K562 (cell line): ENCODE measurements around the gene RAB1B. TPM values are rescaled to one million over a fixed set of nuclear protein-coding genes. Genes with fewer than 3 reads are reported as not detected.

Source experiments
- ATAC-seq: fragments of 200-7000 bp; cut with Tn5 transposase; 3 replicates; pipeline ENCODE4 v1.9.1; 2020; ENCODE audit warnings: moderate library complexity
- BruUV-seq: library from RNA; stranded (reverse); fragments of 400-500 nt; replicated peaks from 2 replicates; lab custom pipeline; 2021; lab: Mats Ljungman, UMichigan
- CTCF ChIA-PET: fragments of 300-600 bp; formaldehyde crosslinking; extraction: SDS; loops from one replicate; lab custom pipeline; 2021; ENCODE audit warnings: low intra/inter-chr PET ratio; lab: Yijun Ruan, JAX
- POLR2A ChIA-PET: fragments of 300-600, 350-650 bp; sonication (Branson Sonifier 250); formaldehyde crosslinking; extraction: SDS; loops from one replicate; lab custom pipeline; 2021; ENCODE audit warnings: antibody characterized with exemption, inconsistent platforms; lab: Yijun Ruan, JAX
- DNase-seq, 4 experiments: peaks; one replicate each; pipeline versions ENCODE4 v3.0.0 to v3.0.0-alpha.2; 2011 to 2018; ENCODE audit warnings: low spot score in 3 of 4, mixed read lengths in 3 of 4; ENCODE audit errors: extremely low read depth in 1 of 4
- FAIRE-seq: peaks from 2 replicates; lab custom pipeline; 2011; peaks lifted over from hg19 to GRCh38; lab: Jason Lieb, UNC
- H2AFZ ChIP-seq: 2 replicates; pipeline ENCODE4 v1.6.0; 2011; ENCODE audit warnings: low read depth, low read length, control low read depth, inconsistent platforms
- H3K27ac ChIP-seq: fragments of 200-600 bp; 3 replicates; pipeline ENCODE4 v1.8.0; 2011; ENCODE audit warnings: low read depth, mild to moderate bottlenecking, control low read depth, inconsistent platforms, low read length, moderate library complexity, mixed read lengths; ENCODE audit errors: extremely low read depth
- H3K27me3 ChIP-seq, 2 experiments: fragments of 300-600 bp in 1 of 2; 2 replicates in 1 of 2; 3 replicates in 1 of 2; pipeline versions ENCODE4 v1.6.0 to v1.8.0; 2011; ENCODE audit warnings: inconsistent platforms in 2 of 2, low read length in 2 of 2, mild to moderate bottlenecking in 1 of 2, mixed read lengths in 1 of 2, moderate library complexity in 1 of 2; ENCODE audit not compliant: control insufficient read depth in 2 of 2, insufficient read depth in 2 of 2
- H3K36me3 ChIP-seq: fragments of 300-600 bp; 3 replicates; pipeline ENCODE4 v1.8.0; 2011; ENCODE audit warnings: mild to moderate bottlenecking, low read length, inconsistent platforms; ENCODE audit not compliant: control insufficient read depth, insufficient read depth
- H3K4me1 ChIP-seq, 2 experiments: fragments of 200-600 bp in 1 of 2; replicated peaks in 1 of 2; 2 replicates in 1 of 2; 3 replicates in 1 of 2; pipeline versions ENCODE4 v1.5.1 to v1.8.0; 2011; ENCODE audit warnings: inconsistent platforms in 2 of 2, low read length in 2 of 2, mild to moderate bottlenecking in 1 of 2, mixed read lengths in 1 of 2, moderate library complexity in 1 of 2; ENCODE audit not compliant: control insufficient read depth in 2 of 2, insufficient read depth in 2 of 2
- H3K4me2 ChIP-seq: 2 replicates; pipeline ENCODE4 v1.6.1; 2011; ENCODE audit warnings: low read length, control low read depth, inconsistent platforms, mixed read lengths; ENCODE audit not compliant: insufficient read depth
- H3K4me3 ChIP-seq: fragments of 200-600 bp; sonication (generic), shearing (Covaris generic); 2 replicates; pipeline ENCODE4 v1.5.1; 2016; ENCODE audit warnings: control low read depth, inconsistent platforms
- H3K79me2 ChIP-seq: fragments of 200-600 bp; 3 replicates; pipeline ENCODE4 v1.8.0; 2011; ENCODE audit warnings: low read length, inconsistent platforms; ENCODE audit not compliant: control insufficient read depth, insufficient read depth
- H3K9ac ChIP-seq, 2 experiments: 2 replicates each; pipeline versions ENCODE4 v1.6.0 to v1.6.1; 2011; ENCODE audit warnings: low read depth in 2 of 2, low read length in 2 of 2, control low read depth in 1 of 2, inconsistent platforms in 1 of 2, mild to moderate bottlenecking in 1 of 2, mixed read lengths in 1 of 2; ENCODE audit not compliant: insufficient read depth in 1 of 2
- H3K9me1 ChIP-seq: one replicate; pipeline ENCODE4 v1.6.0; 2011; ENCODE audit warnings: inconsistent platforms, mild to moderate bottlenecking, low read length, moderate library complexity; ENCODE audit not compliant: control insufficient read depth, insufficient read depth
- H3K9me3 ChIP-seq: replicated peaks from 2 replicates; pipeline ENCODE4 v1.5.1; 2011; ENCODE audit warnings: low read depth, low read length, inconsistent platforms; ENCODE audit not compliant: control insufficient read depth, insufficient read depth
- H4K20me1 ChIP-seq: replicated peaks from 2 replicates; pipeline ENCODE4 v1.6.1; 2011; ENCODE audit warnings: low read length, inconsistent platforms, mixed read lengths; ENCODE audit not compliant: control insufficient read depth, insufficient read depth
- CBFA2T3 ChIP-seq: fragments of 450-650 bp; IDR thresholded peaks from 2 replicates; pipeline ENCODE4 v1.6.1; 2017
- ERF ChIP-seq: fragments of 450-650 bp; formaldehyde crosslinking; IDR thresholded peaks from 2 replicates; pipeline ENCODE4 v1.4.0; 2020; ENCODE audit warnings: mild to moderate bottlenecking, mixed read lengths
- L3MBTL2 ChIP-seq: fragments of 450-650 bp; IDR thresholded peaks from 2 replicates; pipeline ENCODE4 v1.6.1; 2016; ENCODE audit warnings: mild to moderate bottlenecking, moderate library complexity
- LCOR ChIP-seq: sonication (generic); formaldehyde crosslinking; IDR thresholded peaks from 2 replicates; pipeline ENCODE4 v1.8.0; 2022; ENCODE audit warnings: mild to moderate bottlenecking, missing genetic modification reagents
- MBD2 ChIP-seq: sonication (generic); IDR thresholded peaks from 2 replicates; pipeline ENCODE4 v1.6.1; 2016; ENCODE audit warnings: low read depth, borderline replicate concordance
- MTA2 ChIP-seq: fragments of 450-650 bp; IDR thresholded peaks from 2 replicates; pipeline ENCODE4 v1.6.1; 2016; ENCODE audit warnings: low read depth
- NCOA4 ChIP-seq: fragments of 450-650 bp; IDR thresholded peaks from 2 replicates; pipeline ENCODE4 v1.6.1; 2018; ENCODE audit warnings: mild to moderate bottlenecking; ENCODE audit not compliant: partially characterized antibody
- POLR2A ChIP-seq: fragments of 450-650 bp; conservative IDR thresholded peaks from 2 replicates; pipeline ENCODE4 v1.6.1; 2016
- SIX5 ChIP-seq, 2 experiments: IDR thresholded peaks; 2 replicates each; pipeline ENCODE4 v1.6.1; 2011; ENCODE audit warnings: low read length in 2 of 2, borderline replicate concordance in 1 of 2, low read depth in 1 of 2, mild to moderate bottlenecking in 1 of 2, moderate library complexity in 1 of 2; ENCODE audit not compliant: insufficient read depth in 1 of 2
- ZBTB11 ChIP-seq, 3 experiments: fragments of 200-800 bp in 1 of 3; fragments of 250-450 bp in 1 of 3; fragments of 450-650 bp in 1 of 3; sonication (Bioruptor Pico) in 1 of 3; sonication (Bioruptor generic) in 1 of 3; formaldehyde crosslinking in 1 of 3; IDR thresholded peaks; 2 replicates each; pipeline versions ENCODE4 v1.6.1 to v1.8.0; 2016 to 2022; ENCODE audit warnings: mild to moderate bottlenecking in 2 of 3, missing genetic modification characterization in 2 of 3, missing compliant biosample characterization in 1 of 3, moderate library complexity in 1 of 3
- ZNF518B ChIP-seq: fragments of 250-450 bp; sonication (Bioruptor Pico); IDR thresholded peaks from 2 replicates; pipeline ENCODE4 v1.5.0; 2021; ENCODE audit warnings: mild to moderate bottlenecking, moderate library complexity
- ZNF740 ChIP-seq, 3 experiments: fragments of 200-800 bp in 1 of 3; sonication (Bioruptor generic) in 1 of 3; sonication (generic) in 1 of 3; formaldehyde crosslinking in 1 of 3; IDR thresholded peaks; 2 replicates each; pipeline versions ENCODE4 v1.6.1 to v1.8.0; 2016 to 2022; ENCODE audit warnings: mild to moderate bottlenecking in 2 of 3, missing compliant biosample characterization in 2 of 3, missing genetic modification characterization in 2 of 3, missing genetic modification reagents in 1 of 3
- WGBS: fragments of 100-300 bp; shearing (Covaris generic); methylation state at CpG from one replicate; pipeline ENCODE4 v1.1.6; 2016; ENCODE audit warnings: low coverage, mixed read lengths; ENCODE audit not compliant: insufficient coverage; ENCODE audit errors: missing lambda C conversion rate; 5-methylcytosine and 5-hydroxymethylcytosine counted together
- in situ Hi-C: fragments of 300-500 bp; cut with MboI; formaldehyde crosslinking; loops from 4 replicates; pipeline ENCODE4 v1.15.0; 2018; ENCODE audit warnings: inconsistent platforms, mixed read lengths
- intact Hi-C: fragments of 100-400 bp; cut with micrococcal nuclease; formaldehyde crosslinking; loops from 2 replicates; pipeline ENCODE4 v1.14.2; 2022
- polyA plus RNA-seq, 8 experiments: library from polyadenylated mRNA; depleted of rRNA in 4 of 8; stranded (reverse) in 5 of 8; unstranded in 3 of 8; fragments of >200 nt; fragmentation: Nextera tagmentation in 2 of 8; fragmentation: Illumina TruSeq in 1 of 8; extraction: Ambion mirVana in 2 of 8; extraction: Trizol in 1 of 8; gene quantifications; 2 replicates each; pipeline versions ENCODE4 v1.2.1 to v1.2.3, GENCODE V29; 2011 to 2014; ENCODE audit warnings: inconsistent platforms in 1 of 8, missing spikeins in 1 of 8
- total RNA-seq, 7 experiments: library from RNA; depleted of rRNA in 6 of 7; stranded (reverse); fragments of >200 nt in 6 of 7; fragmentation: Illumina TruSeq in 2 of 7; extraction: Trizol in 2 of 7; gene quantifications; 2 replicates each; pipeline versions ENCODE4 v1.2.1 to v1.2.3, GENCODE V29; 2011 to 2021; ENCODE audit warnings: low replicate concordance in 1 of 7

The RAB1B gene
- total and polyA plus RNA-seq, 9 of the 15 experiments (the other 6 are each of a cell fraction or from before 2014, with no cell fraction given) = 5.6 to 146 (median 98.6) TPM

GRCh38 chr11:66267379-66268243 is 828 bp upstream of the RAB1B start:
- WGBS = under 1% methylated on average over 40 of the region's 61 CpGs
- Histone ChIP-seq H3K9ac (peak overlapping the region; percentile 92 to 99), H3K27ac (peak overlapping the region; percentile 95), H3K4me2 (peak overlapping the region; percentile 98), H3K36me3 (peaks cover 65% of the 10 kb centered on the region), H3K79me2 (peaks cover 29% of the 10 kb centered on the region), H4K20me1 (peaks cover 10% of the 10 kb centered on the region; the same call in 1 of the 2 replicates), H2AFZ (peak overlapping the region; percentile 96), H3K4me1 (peaks cover 5 to 47% of the 10 kb centered on the region in 2 experiments; a peak in 4 of 5 replicates), H3K9me1 (no peaks in the 10 kb centered on the region), H3K4me3 (peak overlapping the region; percentile 100), H3K27me3 (no peaks in the 10 kb centered on the region), H3K9me3 (no peaks in the 10 kb centered on the region)
- ChIA-PET CTCF (no interaction called here), POLR2A (interaction anchor here (0.6 to 2.8 kb wide), 5 partner anchors 10 to 48 kb away, joined by 3 to 17 read pairs (median 4); partner anchors contain the start of gene YIF1A)
- ATAC-seq (peak; percentile 85), DNase-seq (peak; percentile 91 to 95 (median 92)), FAIRE-seq (peak; percentile 82)
- in situ Hi-C loops = no loop called here
- no TSS peak for BruUV-seq
- intact Hi-C loops = no loop called here
- TF ChIP-seq ZNF740 (CRISPR knock-in tag; IDR thresholded peaks at IDR 0.05) (peak; percentile 92), ZNF740 (tag; IDR thresholded peaks at IDR 0.05) (peak in 1 of 2 experiments; percentile 81; a peak in 1 of 4 replicates), ZBTB11 (CRISPR knock-in tag; IDR thresholded peaks at IDR 0.05) (0 out of 6 replicates have a peak, but pooled peaks of 1 of the 3 experiments have one; percentile 28), MTA2 (no peak), CBFA2T3 (no peak), L3MBTL2 (peak; percentile 69), LCOR (CRISPR knock-in tag) (no peak), ZNF518B (no peak), NCOA4 (no peak), ERF (CRISPR knock-in tag) (0 out of 2 replicates have a peak, but pooled peaks have one; percentile 11), POLR2A (peak; percentile 77), MBD2 (peak; percentile 89), SIX5 (IDR thresholded peaks at IDR 0.05; ENCODE audit: borderline replicate concordance in 1 of 2, insufficient read depth in 1 of 2, low read depth in 1 of 2, low read length in 2 of 2) (peak; percentile 6 to 14; a peak in 1 of 4 replicates)
